IMR-90 (cell line): Measurements from ENCODE around the gene MON1A. TPM values are rescaled to one million over a fixed set of nuclear protein-coding genes. Genes with fewer than 3 reads are reported as not detected.

Source experiments
- ATAC-seq: fragments of 200-7000 bp; cut with Tn5 transposase; 2 replicates; pipeline ENCODE4 v1.9.1; 2020; ENCODE audit warnings: low read depth, mild to moderate bottlenecking, moderate library complexity
- BruUV-seq: library from RNA; stranded (reverse); fragments of 400-500 nt; replicated peaks from 2 replicates; lab custom pipeline; 2021; lab: Mats Ljungman, UMichigan
- CTCF ChIA-PET: fragments of 300-600 bp; formaldehyde crosslinking; extraction: SDS; loops from one replicate; lab custom pipeline; 2021; ENCODE audit warnings: antibody characterized with exemption; lab: Yijun Ruan, JAX
- POLR2A ChIA-PET: fragments of 300-600 bp; sonication (Branson Sonifier 250); formaldehyde crosslinking; loops from one replicate; lab custom pipeline; 2022; ENCODE audit warnings: antibody characterized with exemption; ENCODE audit not compliant: unreplicated experiment; lab: Charles Lee
- DNase-seq: peaks from one replicate; pipeline ENCODE4 v3.0.0; 2013
- H2AFZ ChIP-seq: replicated peaks from 2 replicates; pipeline ENCODE3; 2013; ENCODE audit warnings: low read length, mild to moderate bottlenecking; ENCODE audit not compliant: poor library complexity
- H2AK5ac ChIP-seq: 2 replicates; pipeline ENCODE4 v1.6.1; 2013; ENCODE audit warnings: low read depth, low read length, inconsistent platforms
- H2AK9ac ChIP-seq: replicated peaks from 2 replicates; pipeline ENCODE3; 2013; ENCODE audit warnings: mild to moderate bottlenecking, low read depth, low read length, moderate library complexity; ENCODE audit not compliant: poor library complexity
- H2BK120ac ChIP-seq: 2 replicates; pipeline ENCODE4 v1.6.1; 2013; ENCODE audit warnings: low read depth, low read length, inconsistent platforms
- H2BK15ac ChIP-seq: 3 replicates; pipeline ENCODE4 v1.6.1; 2013; ENCODE audit warnings: low read depth, low read length, inconsistent platforms
- H2BK20ac ChIP-seq: 2 replicates; pipeline ENCODE4 v1.6.1; 2013; ENCODE audit warnings: low read depth, mild to moderate bottlenecking, inconsistent platforms, low read length, moderate library complexity
- H2BK5ac ChIP-seq: 2 replicates; pipeline ENCODE4 v1.6.1; 2013; ENCODE audit warnings: mild to moderate bottlenecking, low read depth, low read length, inconsistent platforms; ENCODE audit not compliant: poor library complexity, severe bottlenecking
- H3K14ac ChIP-seq: replicated peaks from 2 replicates; pipeline ENCODE4 v1.6.1; 2013; ENCODE audit warnings: low read depth, low read length, inconsistent platforms
- H3K18ac ChIP-seq: 2 replicates; pipeline ENCODE4 v1.6.1; 2013; ENCODE audit warnings: low read depth, low read length, control low read depth
- H3K23ac ChIP-seq: 2 replicates; pipeline ENCODE4 v1.6.1; 2013; ENCODE audit warnings: low read depth, low read length, inconsistent platforms
- H3K27ac ChIP-seq: 2 replicates; pipeline ENCODE4 v1.5.1; 2013; ENCODE audit warnings: mild to moderate bottlenecking, control low read depth, low read length; ENCODE audit not compliant: insufficient read depth
- H3K27me3 ChIP-seq: 2 replicates; pipeline ENCODE4 v1.6.1; 2013; ENCODE audit warnings: low read length; ENCODE audit not compliant: control insufficient read depth, insufficient read depth
- H3K36me3 ChIP-seq: 2 replicates; pipeline ENCODE4 v1.6.1; 2013; ENCODE audit warnings: low read length, mixed read lengths; ENCODE audit not compliant: control insufficient read depth, insufficient read depth
- H3K4ac ChIP-seq: 2 replicates; pipeline ENCODE4 v1.6.1; 2013; ENCODE audit warnings: low read depth, low read length, inconsistent platforms
- H3K4me1 ChIP-seq: 2 replicates; pipeline ENCODE4 v1.6.1; 2013; ENCODE audit warnings: low read length, mixed read lengths; ENCODE audit not compliant: control insufficient read depth, insufficient read depth
- H3K4me2 ChIP-seq: 2 replicates; pipeline ENCODE4 v1.6.1; 2013; ENCODE audit warnings: low read depth, mild to moderate bottlenecking, control low read depth, low read length, moderate library complexity
- H3K4me3 ChIP-seq: 2 replicates; pipeline ENCODE4 v1.5.1; 2013; ENCODE audit warnings: low read depth, mild to moderate bottlenecking, control low read depth, low read length, moderate library complexity; ENCODE audit not compliant: insufficient read depth
- H3K56ac ChIP-seq: 2 replicates; pipeline ENCODE4 v1.6.1; 2013; ENCODE audit warnings: low read length, inconsistent platforms; ENCODE audit not compliant: insufficient read depth; ENCODE audit errors: extremely low read depth
- H3K79me1 ChIP-seq, 2 experiments: 2 replicates each; pipeline ENCODE4 v1.6.1; 2013; ENCODE audit warnings: low read length in 2 of 2, inconsistent platforms in 1 of 2, low read depth in 1 of 2
- H3K9ac ChIP-seq: 2 replicates; pipeline ENCODE4 v1.6.1; 2013; ENCODE audit warnings: low read depth, low read length, control low read depth
- H3K9me1 ChIP-seq: 2 replicates; pipeline ENCODE4 v1.6.1; 2013; ENCODE audit warnings: low read length, inconsistent platforms; ENCODE audit not compliant: insufficient read depth
- H3K9me3 ChIP-seq: 2 replicates; pipeline ENCODE4 v1.6.1; 2013; ENCODE audit warnings: low read length; ENCODE audit not compliant: control insufficient read depth, insufficient read depth
- H4K20me1 ChIP-seq: 2 replicates; pipeline ENCODE4 v1.6.1; 2013; ENCODE audit warnings: low read length, inconsistent platforms; ENCODE audit not compliant: insufficient read depth
- H4K5ac ChIP-seq: 2 replicates; pipeline ENCODE4 v1.6.1; 2013; ENCODE audit warnings: mild to moderate bottlenecking, low read depth, low read length, control low read depth
- H4K8ac ChIP-seq, 2 experiments: 2 replicates each; pipeline ENCODE4 v1.6.1; 2013; ENCODE audit warnings: low read depth in 2 of 2, low read length in 2 of 2, control low read depth in 1 of 2, inconsistent platforms in 1 of 2
- H4K91ac ChIP-seq: 2 replicates; pipeline ENCODE4 v1.6.1; 2013; ENCODE audit warnings: low read depth, low read length, inconsistent platforms; ENCODE audit not compliant: insufficient read depth
- BHLHE40 ChIP-seq: fragments of 150-350 bp; IDR thresholded peaks from 2 replicates; pipeline ENCODE4 v1.6.1; 2016; ENCODE audit warnings: mild to moderate bottlenecking, low read depth, low read length
- CEBPB ChIP-seq: IDR thresholded peaks from 2 replicates; pipeline ENCODE4 v1.6.1; 2012; ENCODE audit warnings: low read depth, low read length, improper control_type of control experiment
- CHD1 ChIP-seq: IDR thresholded peaks from 2 replicates; pipeline ENCODE4 v1.6.1; 2012; ENCODE audit warnings: low read depth, low read length, improper control_type of control experiment
- CTCF ChIP-seq: conservative IDR thresholded peaks from 2 replicates; pipeline ENCODE4 v1.5.1; 2012; ENCODE audit warnings: mild to moderate bottlenecking, low read depth, low read length, improper control_type of control experiment
- MAFK ChIP-seq: IDR thresholded peaks from 2 replicates; pipeline ENCODE4 v1.6.1; 2012; ENCODE audit warnings: low read depth, low read length, improper control_type of control experiment
- MAZ ChIP-seq: IDR thresholded peaks from 2 replicates; pipeline ENCODE4 v1.6.1; 2012; ENCODE audit warnings: low read depth, mild to moderate bottlenecking, low read length, improper control_type of control experiment, moderate library complexity, borderline replicate concordance
- MXI1 ChIP-seq: IDR thresholded peaks from 2 replicates; pipeline ENCODE4 v1.6.1; 2012; ENCODE audit warnings: low read depth, mild to moderate bottlenecking, low read length, moderate library complexity, borderline replicate concordance
- NFE2L2 ChIP-seq: fragments of 150-350 bp; IDR thresholded peaks from 2 replicates; pipeline ENCODE4 v1.6.1; 2016; ENCODE audit warnings: low read depth, mild to moderate bottlenecking, low read length
- RAD21 ChIP-seq: IDR thresholded peaks from 2 replicates; pipeline ENCODE4 v1.6.1; 2012; ENCODE audit warnings: low read length, improper control_type of control experiment
- RCOR1 ChIP-seq: IDR thresholded peaks from 2 replicates; pipeline ENCODE4 v1.6.1; 2012; ENCODE audit warnings: mild to moderate bottlenecking, low read length, improper control_type of control experiment; ENCODE audit not compliant: insufficient replicate concordance
- RFX5 ChIP-seq: IDR thresholded peaks from 2 replicates; pipeline ENCODE4 v1.8.0; 2012; ENCODE audit warnings: low read depth, mild to moderate bottlenecking, low read length, moderate library complexity
- SMC3 ChIP-seq: fragments of 150-350 bp; IDR thresholded peaks from 2 replicates; pipeline ENCODE4 v1.6.1; 2016; ENCODE audit warnings: low read depth, mild to moderate bottlenecking, antibody characterized with exemption, low read length, moderate library complexity
- USF2 ChIP-seq: fragments of 150-350 bp; IDR thresholded peaks from 2 replicates; pipeline ENCODE4 v1.6.1; 2017; ENCODE audit warnings: mild to moderate bottlenecking, antibody characterized with exemption, low read length, low read depth
- WGBS, 2 experiments: methylation state at CpG; one replicate each; pipeline versions ENCODE4 v1.1.5 to v1.1.7; 2013; ENCODE audit warnings: missing lambda C conversion rate in 2 of 2; ENCODE audit not compliant: insufficient read length in 1 of 2; ENCODE audit errors: extremely low coverage in 2 of 2; 5-methylcytosine and 5-hydroxymethylcytosine counted together
- dilution Hi-C: fragments of 300-500 bp; cut with HindIII; formaldehyde crosslinking; loops from one replicate; pipeline ENCODE4 v1.14.3; 2018; ENCODE audit warnings: low sequenced_read_pairs; ENCODE audit not compliant: unreplicated experiment
- in situ Hi-C: fragments of 300-500 bp; cut with MboI; formaldehyde crosslinking; loops from 3 replicates; pipeline ENCODE4 v1.14.3; 2019; ENCODE audit warnings: low sequenced_read_pairs, inconsistent platforms, mixed read lengths
- intact Hi-C: fragments of 100-400 bp; cut with micrococcal nuclease; formaldehyde crosslinking; loops from 2 replicates; pipeline ENCODE4 v1.10.0; 2022
- polyA plus RNA-seq, 3 experiments: library from polyadenylated mRNA; depleted of rRNA; stranded (reverse); fragments of >200 nt; gene quantifications; 2 replicates each; pipeline ENCODE4 v1.2.3, GENCODE V29; 2012; ENCODE audit warnings: low replicate concordance in 1 of 3
- total RNA-seq: library from RNA; depleted of rRNA; stranded (reverse); fragments of >200 nt; gene quantifications from 2 replicates; pipeline ENCODE4 v1.2.3, GENCODE V29; 2012

Gene MON1A
- total and polyA plus RNA-seq, 2 of the 4 experiments (the other 2 are of a cell fraction) = 8.2 to 13.5 TPM

- TF ChIP-seq CHD1 = no peak
These were observed 618 bp upstream of the MON1A start (continued) for GRCh38 chr3:49930168-49930690.

GRCh38 chr3:49928481-49929017, 1.1 kb downstream of the MON1A start:
- H3K56ac ChIP-seq = no peak overlapping the region
- dilution Hi-C loops (no loop called here), intact Hi-C loops (no loop called here), in situ Hi-C loops (no loop called here)
- H3K9me1 ChIP-seq = peaks cover 5% of the 10 kb centered on the region; the same call in 1 of the 2 replicates
- H3K4me2 ChIP-seq = no peak overlapping the region
- H3K27me3 ChIP-seq = no peaks in the 10 kb centered on the region
- H4K91ac ChIP-seq = no peak overlapping the region
- ATAC-seq (no peak), DNase-seq (no peak)
- peaks cover 16 to 36% of the 10 kb centered on the region in 2 experiments for H3K79me1 ChIP-seq
- no peak overlapping the region for H2BK15ac ChIP-seq
- no peak overlapping the region for H2BK5ac ChIP-seq
- H3K18ac ChIP-seq = no peak overlapping the region
- BruUV-seq = no TSS peak
- no peak overlapping the region for H2BK120ac ChIP-seq
- 87% methylated on average over 3 of the region's 5 CpGs; no CpG with 5 or more reads in 1 of the 2 experiments for WGBS, 2 experiments
- H3K4me3 ChIP-seq = no peak overlapping the region
- no peak overlapping the region for H3K27ac ChIP-seq
- no peak overlapping the region for H3K9ac ChIP-seq
- H4K8ac ChIP-seq = peak overlapping the region in 1 of 2 experiments; percentile 47; a peak in 2 of 4 replicates
- H2AFZ ChIP-seq = peak overlapping the region; percentile 56
- no peaks in the 10 kb centered on the region for H4K20me1 ChIP-seq
- no peaks in the 10 kb centered on the region for H3K36me3 ChIP-seq
- H2AK5ac ChIP-seq = peak overlapping the region; percentile 95; the same call in 1 of the 2 replicates
- CTCF ChIA-PET = interaction anchor here (1.2 kb wide), 1 partner anchor 12 kb away, joined by 3 read pairs; no protein-coding TSS in a partner anchor
- H3K4ac ChIP-seq = peak overlapping the region; percentile 37; the same call in 1 of the 2 replicates
- 0 out of 2 replicates have a peak overlapping the region, but pooled peaks have one; percentile 42 for H3K14ac ChIP-seq
- no peak overlapping the region for H2BK20ac ChIP-seq
- H2AK9ac ChIP-seq = peak overlapping the region; percentile 95
- H3K4me1 ChIP-seq = peaks cover 8% of the 10 kb centered on the region
- POLR2A ChIA-PET = no interaction called here
- no peak overlapping the region for H4K5ac ChIP-seq
- H3K9me3 ChIP-seq = no peaks in the 10 kb centered on the region
- H3K23ac ChIP-seq = 0 out of 2 replicates have a peak overlapping the region, but pooled peaks have one; percentile 59
- TF ChIP-seq NFE2L2 = no peak
- TF ChIP-seq SMC3 = no peak
- no peak for TF ChIP-seq RAD21
- no peak for TF ChIP-seq CTCF
- no peak for TF ChIP-seq MXI1
- no peak for TF ChIP-seq MAFK
- no peak for TF ChIP-seq CHD1
- no peak for TF ChIP-seq CEBPB
- TF ChIP-seq RFX5 = no peak
- no peak for TF ChIP-seq RCOR1
- TF ChIP-seq BHLHE40 = no peak
- no peak for TF ChIP-seq USF2
- TF ChIP-seq MAZ = no peak
